Hematopoietic multipotent progenitor cell treated with erythropoietin and hydrocortisone succinate and interleukin-3 and kit ligand, for 4 days (in vitro differentiated cells): ENCODE measurements around the gene ALG6.
A peak's percentile ranks its signal among the peaks of the same experiment; 100 is the strongest.

Experiments
- DNase-seq: peaks from one replicate; pipeline ENCODE4 v3.0.0-alpha.2; 2015

Gene ALG6

GRCh38 chr1:63367215-63368103 is at the start of gene ALG6:
Gene ALG6, plus strand, starts transcription at chr1:63367627. Its CDS starts 3,351 bp downstream, at chr1:63370978.
- peak; percentile 96 for DNase-seq

DNA sequence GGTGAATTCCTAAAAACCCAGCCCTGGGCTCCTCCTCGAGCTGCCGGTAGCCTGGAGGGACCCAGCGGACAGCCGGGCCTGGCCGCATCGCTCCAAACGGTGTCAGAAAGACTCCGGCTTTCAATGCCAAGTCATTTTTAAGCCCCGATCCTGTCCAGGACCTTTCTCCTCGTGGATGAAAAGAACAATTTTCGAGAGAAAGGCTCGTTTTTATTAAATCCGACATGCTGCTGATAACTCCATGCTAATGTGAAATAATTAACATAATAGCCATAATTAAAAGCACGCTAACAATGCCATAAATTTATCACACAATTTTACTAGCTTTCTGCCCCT is 49.6 kb upstream of the ALG6 start:
- no peak for DNase-seq

GRCh38 chr1:63318201-63318979 is 49.0 kb upstream of the ALG6 start:
- no peak for DNase-seq

DNA sequence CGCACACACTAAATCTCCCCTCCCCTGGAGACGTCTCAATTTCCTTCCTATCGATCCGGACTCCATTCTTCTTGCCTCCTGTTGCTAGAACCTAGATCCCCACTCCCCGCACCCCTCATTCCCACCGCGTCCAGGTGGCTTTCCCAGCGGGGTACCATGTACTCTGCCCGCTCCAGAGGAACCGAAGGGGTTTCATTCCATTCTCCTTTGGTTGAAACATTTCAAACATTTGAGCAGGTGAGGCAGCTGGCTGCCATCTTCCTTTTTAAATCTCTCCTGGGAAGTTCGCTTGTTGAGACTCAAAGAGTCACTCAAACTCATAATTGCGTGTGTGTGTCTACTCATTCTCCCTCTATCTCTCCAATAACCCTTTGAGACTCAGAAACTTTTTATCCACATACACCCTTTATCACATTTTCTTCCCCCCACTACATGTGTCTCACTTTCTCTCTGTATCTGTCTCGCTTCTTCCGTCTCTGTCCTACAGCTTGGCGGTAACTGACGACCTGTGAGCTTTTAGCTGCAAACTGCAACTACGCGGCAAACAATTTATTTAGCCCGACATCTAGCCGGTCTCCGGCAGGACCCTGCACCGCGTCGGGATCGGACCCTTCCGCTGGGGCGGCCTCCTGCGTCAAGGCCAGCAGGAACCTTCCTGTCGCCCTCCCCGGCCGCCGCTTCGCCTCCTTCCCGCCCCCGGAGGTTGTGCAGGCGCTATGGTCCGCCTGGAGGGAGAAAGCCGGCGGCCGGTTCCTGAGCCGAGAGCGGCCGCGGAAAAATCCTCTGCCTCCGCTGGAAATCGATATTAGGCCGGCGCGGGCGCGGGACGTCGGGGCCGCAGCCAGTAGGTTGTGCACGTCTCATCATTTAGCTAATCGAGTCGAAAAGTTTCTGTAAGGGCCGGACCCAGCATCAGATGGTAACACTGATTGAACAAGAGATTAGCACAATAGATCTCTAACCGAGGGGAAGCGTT is 48.1 kb upstream of the ALG6 start:
- DNase-seq: no peak

GRCh38 chr1:63320022-63320721 is 47.3 kb upstream of the ALG6 start:
- DNase-seq: no peak

GRCh38 chr1:63321066-63321784 is 46.2 kb upstream of the ALG6 start:
- no peak for DNase-seq

DNA sequence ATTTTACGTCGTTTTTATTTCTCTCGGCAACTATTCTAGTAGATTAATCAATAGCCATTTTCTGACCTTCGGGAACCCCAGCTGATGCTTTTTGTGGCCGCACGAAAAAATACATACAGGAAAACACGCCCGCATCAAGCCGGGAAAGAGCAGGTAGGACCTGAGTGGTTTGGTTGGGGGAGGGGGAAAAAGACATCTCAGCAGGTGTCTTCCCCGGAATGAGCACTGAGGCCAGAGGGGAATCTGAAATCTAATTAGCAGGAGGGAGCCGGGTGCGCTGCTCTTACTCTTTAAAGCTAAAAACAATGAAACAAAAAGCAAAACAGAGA is 45.7 kb upstream of the ALG6 start:
- DNase-seq: no peak

GRCh38 chr1:63322114-63322943 is 45.1 kb upstream of the ALG6 start, which contains the start of gene FOXD3:
Gene FOXD3, plus strand, starts transcription at chr1:63322567. Its CDS starts 492 bp downstream, at chr1:63323059.
- peak; percentile 63 for DNase-seq

- peak; percentile 63 for DNase-seq
Measured at GRCh38 chr1:63322944-63323864, 44.2 kb upstream of the ALG6 start.

DNA sequence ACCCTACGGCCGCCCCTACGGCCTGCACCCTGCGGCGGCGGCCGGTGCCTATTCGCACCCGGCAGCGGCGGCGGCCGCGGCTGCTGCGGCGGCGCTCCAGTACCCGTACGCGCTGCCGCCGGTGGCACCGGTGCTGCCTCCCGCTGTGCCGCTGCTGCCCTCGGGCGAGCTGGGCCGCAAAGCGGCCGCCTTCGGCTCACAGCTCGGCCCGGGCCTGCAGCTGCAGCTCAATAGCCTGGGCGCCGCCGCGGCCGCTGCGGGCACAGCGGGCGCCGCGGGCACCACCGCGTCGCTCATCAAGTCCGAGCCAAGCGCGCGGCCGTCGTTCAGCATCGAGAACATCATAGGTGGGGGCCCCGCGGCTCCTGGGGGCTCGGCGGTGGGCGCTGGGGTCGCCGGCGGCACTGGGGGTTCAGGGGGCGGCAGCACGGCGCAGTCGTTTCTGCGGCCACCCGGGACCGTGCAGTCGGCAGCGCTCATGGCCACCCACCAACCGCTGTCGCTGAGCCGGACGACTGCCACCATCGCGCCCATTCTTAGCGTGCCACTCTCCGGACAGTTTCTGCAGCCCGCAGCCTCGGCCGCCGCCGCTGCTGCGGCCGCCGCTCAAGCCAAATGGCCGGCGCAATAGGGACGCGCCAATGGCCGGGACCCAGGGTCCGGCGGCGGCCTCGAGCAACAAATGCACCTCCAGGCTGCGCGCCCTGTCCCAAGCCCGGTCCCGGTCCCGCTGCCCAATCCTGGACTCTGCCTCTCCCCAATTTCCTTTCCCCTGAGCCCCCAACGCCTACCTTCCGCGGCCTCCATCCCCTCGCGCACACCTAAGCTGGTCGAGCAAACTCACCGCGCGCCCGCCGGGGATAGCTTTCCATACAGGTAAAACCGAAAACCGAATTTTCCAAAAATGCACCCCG is 43.3 kb upstream of the ALG6 start:
- no peak for DNase-seq

DNA sequence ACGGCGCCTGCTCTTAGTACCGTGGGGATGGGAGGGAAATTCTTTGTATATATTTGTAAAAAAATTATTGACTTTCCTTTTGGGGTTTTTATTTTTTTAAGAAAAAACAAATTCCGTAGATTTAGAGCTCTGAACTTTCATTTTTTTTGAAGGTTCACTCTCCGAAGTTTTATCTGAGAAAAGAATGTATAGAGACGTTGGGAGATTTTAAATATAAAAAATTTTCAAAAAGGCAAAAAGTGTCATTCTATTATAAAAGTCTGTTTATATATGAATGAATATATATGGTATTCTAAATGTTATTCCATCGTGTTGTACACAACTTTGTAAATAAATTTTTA is 42.7 kb upstream of the ALG6 start:
- DNase-seq: no peak

- DNase-seq: no peak
Measured at GRCh38 chr1:63325279-63325985, 42.0 kb upstream of the ALG6 start.

GRCh38 chr1:63326106-63326472 is 41.3 kb upstream of the ALG6 start:
- no peak for DNase-seq

- DNase-seq: no peak
Measured at GRCh38 chr1:63326473-63327380, 40.7 kb upstream of the ALG6 start.

GRCh38 chr1:63327417-63328054 is 39.9 kb upstream of the ALG6 start:
- peak; percentile 81 for DNase-seq

DNA sequence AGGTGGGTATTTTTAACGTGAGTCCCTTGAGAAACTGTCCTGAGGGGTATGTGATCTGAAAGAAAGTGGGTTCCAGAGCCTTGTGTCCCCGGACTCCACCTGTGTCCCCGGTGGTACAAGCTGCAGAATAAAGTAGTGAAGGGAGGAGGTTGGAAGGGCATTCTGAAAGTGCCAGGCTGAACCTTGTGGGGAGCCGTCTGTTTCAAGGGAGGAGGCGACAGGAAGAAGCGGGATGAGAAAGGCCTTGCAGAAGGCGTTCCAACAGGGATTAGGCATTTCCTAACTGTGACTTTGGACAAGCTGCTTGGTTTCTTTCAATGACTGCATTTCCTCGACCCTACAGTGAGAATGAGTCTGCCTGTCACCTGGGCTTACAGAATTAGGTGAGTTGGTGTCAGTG is 39.3 kb upstream of the ALG6 start:
- DNase-seq: no peak
